Measurements from ENCODE around the gene TOM1L2.

Gene TOM1L2

DNA sequence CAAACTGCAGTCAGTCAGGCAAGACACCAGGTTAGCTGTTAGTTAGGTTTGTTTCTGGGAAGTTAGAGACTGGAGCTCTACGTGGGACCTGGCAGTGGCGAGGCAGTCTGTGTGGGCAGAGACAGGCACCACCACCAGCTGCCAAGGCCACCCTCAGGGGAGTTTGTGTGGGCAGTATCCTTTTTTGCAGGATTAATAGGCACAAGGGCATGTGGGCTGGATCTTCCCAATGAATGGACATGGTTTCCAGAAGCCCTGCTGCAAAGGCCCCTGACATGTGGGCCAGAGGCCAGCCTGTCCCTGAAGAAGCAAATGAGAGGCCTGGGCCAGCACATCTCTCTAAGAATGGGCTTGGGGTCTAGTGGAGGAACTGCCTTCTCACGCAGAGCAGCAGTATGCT, 116.2 kb downstream of the TOM1L2 start:
- TF ChIP-seq, protein P1, sequence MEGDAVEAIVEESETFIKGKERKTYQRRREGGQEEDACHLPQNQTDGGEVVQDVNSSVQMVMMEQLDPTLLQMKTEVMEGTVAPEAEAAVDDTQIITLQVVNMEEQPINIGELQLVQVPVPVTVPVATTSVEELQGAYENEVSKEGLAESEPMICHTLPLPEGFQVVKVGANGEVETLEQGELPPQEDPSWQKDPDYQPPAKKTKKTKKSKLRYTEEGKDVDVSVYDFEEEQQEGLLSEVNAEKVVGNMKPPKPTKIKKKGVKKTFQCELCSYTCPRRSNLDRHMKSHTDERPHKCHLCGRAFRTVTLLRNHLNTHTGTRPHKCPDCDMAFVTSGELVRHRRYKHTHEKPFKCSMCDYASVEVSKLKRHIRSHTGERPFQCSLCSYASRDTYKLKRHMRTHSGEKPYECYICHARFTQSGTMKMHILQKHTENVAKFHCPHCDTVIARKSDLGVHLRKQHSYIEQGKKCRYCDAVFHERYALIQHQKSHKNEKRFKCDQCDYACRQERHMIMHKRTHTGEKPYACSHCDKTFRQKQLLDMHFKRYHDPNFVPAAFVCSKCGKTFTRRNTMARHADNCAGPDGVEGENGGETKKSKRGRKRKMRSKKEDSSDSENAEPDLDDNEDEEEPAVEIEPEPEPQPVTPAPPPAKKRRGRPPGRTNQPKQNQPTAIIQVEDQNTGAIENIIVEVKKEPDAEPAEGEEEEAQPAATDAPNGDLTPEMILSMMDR (IDR thresholded peaks at IDR 0.05; ENCODE audit: control insufficient read depth, extremely low read depth, insufficient read depth) = no peak
- no peak for DNase-seq (ENCODE audit: low read depth)
- no peak overlapping the region for H3K4me3 ChIP-seq (ENCODE audit: low read depth, low read length)

GRCh38 chr17:17853811-17854447, 118.3 kb downstream of the TOM1L2 start:
- TF ChIP-seq, protein P1 (IDR thresholded peaks at IDR 0.05; ENCODE audit: control insufficient read depth, extremely low read depth, insufficient read depth) = no peak
- DNase-seq (ENCODE audit: low read depth) = no peak
- H3K4me3 ChIP-seq (ENCODE audit: low read depth, low read length) = no peak overlapping the region

- no peak for DNase-seq (ENCODE audit: low read depth)
- TF ChIP-seq, protein P1 (IDR thresholded peaks at IDR 0.05; ENCODE audit: control insufficient read depth, extremely low read depth, insufficient read depth) = no peak
- no peak overlapping the region for H3K4me3 ChIP-seq (ENCODE audit: low read depth, low read length)
Observed at GRCh38 chr17:17852930-17853329, 119.3 kb downstream of the TOM1L2 start.

DNA sequence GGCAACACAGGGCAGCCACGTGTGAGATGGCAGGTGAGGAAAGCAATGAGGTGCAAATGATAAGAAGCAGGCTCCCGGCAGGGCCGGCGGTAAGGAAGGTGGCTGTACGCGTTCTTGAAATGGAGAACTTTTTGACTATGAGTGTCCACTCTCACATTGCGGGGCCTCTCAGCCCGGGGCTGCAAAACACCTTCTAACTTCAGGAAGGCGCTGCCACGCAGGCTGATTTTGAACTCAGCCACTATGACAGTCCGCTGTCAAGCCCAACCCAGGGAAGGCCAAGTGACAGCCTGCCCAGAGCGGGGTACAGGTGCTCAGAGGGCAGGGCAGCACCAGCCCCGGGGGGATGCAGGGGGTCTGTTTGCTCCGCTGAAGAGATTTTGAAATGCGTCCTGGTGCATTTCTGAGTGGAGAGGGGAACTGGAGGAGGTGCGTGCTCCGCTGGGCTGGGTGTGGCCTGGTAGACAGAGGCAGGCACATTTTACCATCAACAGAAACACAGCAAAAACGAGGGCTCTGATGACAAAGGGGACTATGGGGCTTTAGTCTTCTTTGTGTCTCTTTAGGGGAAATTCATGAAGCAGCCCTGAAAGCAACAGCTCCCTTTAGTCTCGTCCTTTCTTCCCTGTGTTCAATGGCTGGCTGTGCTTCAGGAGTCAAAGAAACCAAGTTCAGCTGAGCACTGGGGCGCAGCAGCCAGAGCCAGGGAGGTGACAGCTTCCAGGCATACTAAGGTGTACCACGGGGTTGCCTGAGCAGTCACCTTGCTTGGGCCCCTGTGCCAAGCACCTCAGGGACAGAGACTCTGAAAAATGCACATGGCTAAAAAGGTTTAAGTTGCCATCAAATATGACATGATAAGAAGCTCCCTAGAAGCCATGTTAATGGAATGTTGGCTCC, 120.8 kb downstream of the TOM1L2 start:
- no peak for DNase-seq (ENCODE audit: low read depth)
- no peak overlapping the region for H3K4me3 ChIP-seq (ENCODE audit: low read depth, low read length)
- TF ChIP-seq, protein P1 (IDR thresholded peaks at IDR 0.05; ENCODE audit: control insufficient read depth, extremely low read depth, insufficient read depth) = no peak

- DNase-seq (ENCODE audit: low read depth) = no peak
- TF ChIP-seq, protein P1 (IDR thresholded peaks at IDR 0.05; ENCODE audit: control insufficient read depth, extremely low read depth, insufficient read depth) = no peak
- no peak overlapping the region for H3K4me3 ChIP-seq (ENCODE audit: low read depth, low read length)
Observed at GRCh38 chr17:17849845-17850373, 122.3 kb downstream of the TOM1L2 start.

DNA sequence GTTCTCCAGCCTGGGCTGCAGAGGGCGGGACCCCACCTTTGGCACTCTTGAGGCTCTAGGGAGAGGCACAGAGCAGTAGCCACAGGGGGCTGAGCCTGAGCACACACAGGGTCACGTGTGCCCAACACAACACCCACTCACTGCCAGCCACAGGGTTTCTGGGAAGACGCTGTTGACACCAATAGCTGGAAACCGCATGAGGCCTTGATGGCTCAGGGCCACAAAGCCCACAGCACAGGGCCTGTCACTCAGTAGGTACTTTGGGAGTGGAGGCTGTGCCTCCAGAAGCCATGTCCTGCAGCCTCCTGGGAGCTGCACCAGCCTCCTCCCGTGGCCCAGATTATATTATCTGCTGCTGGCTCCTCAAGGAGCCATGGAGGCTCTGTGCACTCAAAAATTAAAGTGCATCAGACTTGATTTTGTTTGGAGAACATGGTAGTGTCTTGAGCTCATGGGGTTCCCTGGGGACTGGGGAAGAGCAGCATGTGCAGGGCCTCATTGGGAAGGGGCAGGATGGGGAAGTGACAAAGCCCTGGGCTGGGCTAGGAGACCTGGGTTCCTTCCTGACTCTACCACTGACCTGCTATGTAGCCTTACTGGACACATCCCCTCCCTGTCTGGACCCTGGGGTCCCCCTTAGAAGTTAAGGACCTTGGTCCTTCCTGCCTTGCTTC, 122.9 kb downstream of the TOM1L2 start:
- no peak overlapping the region for H3K4me3 ChIP-seq (ENCODE audit: low read depth, low read length)
- DNase-seq (ENCODE audit: low read depth) = no peak
- TF ChIP-seq, protein P1 (IDR thresholded peaks at IDR 0.05; ENCODE audit: control insufficient read depth, extremely low read depth, insufficient read depth) = no peak

All from LNCaP clone FGC (cell line).